GM10266 (cell line): ENCODE measurements around the gene ALOX12B.
A peak's percentile ranks its signal among the peaks of the same experiment; 100 is the strongest.

Experiments used
- DNase-seq: peaks from one replicate; pipeline ENCODE4 v3.0.0; 2012; ENCODE audit errors: extremely low spot score
- TF ChIP-seq, protein P1 (sequence below): IDR thresholded peaks from 2 replicates; pipeline ENCODE4 v1.5.1; 2012; ENCODE audit warnings: mild to moderate bottlenecking, low read depth; ENCODE audit not compliant: control insufficient read depth, insufficient read depth; ENCODE audit errors: missing control alignments

The ALOX12B gene

DNA sequence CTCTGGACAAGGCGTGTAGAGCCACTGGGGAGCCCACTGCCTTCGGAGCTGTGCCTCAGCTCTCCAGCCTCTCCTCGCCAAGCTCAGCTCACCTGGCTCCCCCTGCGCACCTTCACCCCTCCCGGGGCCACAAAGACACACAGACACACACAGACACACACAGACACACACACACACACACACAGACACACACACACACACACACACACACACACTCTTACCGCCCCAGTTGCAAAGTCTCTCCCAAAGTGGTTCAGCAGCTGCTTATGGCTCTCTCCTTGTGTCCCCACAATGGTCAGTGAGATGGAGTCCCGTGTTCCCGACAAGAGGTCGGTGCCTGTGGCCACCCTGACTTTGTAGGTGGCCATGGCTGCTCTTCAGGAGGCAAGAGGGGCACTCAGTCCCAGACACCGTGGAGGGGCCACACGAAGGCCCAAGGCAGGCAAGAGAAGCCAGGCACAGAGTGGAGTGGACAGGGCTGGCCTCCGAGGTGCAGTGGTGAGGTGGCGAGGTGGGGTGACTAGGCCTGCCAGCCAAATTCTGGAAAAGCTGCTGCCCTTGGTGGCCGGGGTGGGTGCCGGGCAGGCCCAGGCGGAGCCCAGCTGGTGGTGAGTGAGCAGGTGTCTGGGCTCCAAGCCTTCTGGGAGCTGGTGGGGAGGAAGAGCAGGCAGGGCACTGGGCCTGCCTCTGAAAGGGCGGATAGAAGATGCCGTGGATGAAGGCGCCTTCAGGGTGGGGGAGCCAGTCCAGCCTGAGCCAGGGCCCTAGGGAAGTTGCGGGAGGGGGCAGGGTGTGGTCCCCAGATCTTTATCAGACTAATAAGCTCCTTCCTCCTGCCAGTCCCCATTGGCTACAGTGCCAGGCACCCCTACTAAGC lies at the start of gene ALOX12B:
ALOX12B (minus strand) TSS at position 642 of the 877 bp plus-strand sequence; CDS start at position 368, 274 bp downstream.
- DNase-seq, result no peak
- TF ChIP-seq, protein P1, sequence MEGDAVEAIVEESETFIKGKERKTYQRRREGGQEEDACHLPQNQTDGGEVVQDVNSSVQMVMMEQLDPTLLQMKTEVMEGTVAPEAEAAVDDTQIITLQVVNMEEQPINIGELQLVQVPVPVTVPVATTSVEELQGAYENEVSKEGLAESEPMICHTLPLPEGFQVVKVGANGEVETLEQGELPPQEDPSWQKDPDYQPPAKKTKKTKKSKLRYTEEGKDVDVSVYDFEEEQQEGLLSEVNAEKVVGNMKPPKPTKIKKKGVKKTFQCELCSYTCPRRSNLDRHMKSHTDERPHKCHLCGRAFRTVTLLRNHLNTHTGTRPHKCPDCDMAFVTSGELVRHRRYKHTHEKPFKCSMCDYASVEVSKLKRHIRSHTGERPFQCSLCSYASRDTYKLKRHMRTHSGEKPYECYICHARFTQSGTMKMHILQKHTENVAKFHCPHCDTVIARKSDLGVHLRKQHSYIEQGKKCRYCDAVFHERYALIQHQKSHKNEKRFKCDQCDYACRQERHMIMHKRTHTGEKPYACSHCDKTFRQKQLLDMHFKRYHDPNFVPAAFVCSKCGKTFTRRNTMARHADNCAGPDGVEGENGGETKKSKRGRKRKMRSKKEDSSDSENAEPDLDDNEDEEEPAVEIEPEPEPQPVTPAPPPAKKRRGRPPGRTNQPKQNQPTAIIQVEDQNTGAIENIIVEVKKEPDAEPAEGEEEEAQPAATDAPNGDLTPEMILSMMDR, result no peak

DNA sequence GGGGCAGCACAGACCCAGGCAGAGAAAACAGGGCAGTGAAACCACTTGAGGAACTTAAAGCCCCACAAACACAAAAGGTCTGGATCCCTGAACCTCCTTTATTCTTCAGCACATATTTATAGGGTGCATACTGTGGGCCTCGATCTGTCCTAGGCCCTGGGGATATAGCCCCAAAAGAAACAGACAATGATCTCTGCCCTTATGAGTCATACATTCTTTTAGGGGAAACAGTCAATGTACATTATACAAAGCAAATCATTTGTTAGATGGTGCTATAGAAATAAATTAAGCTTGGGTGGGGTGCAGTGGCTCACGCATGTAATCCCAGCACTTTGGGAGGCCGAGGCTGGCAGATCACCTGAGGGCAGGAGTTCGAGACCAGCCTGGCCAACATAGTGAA lies 46.4 kb upstream of the ALOX12B start:
- no peak for DNase-seq
- TF ChIP-seq, protein P1, result no peak

DNA sequence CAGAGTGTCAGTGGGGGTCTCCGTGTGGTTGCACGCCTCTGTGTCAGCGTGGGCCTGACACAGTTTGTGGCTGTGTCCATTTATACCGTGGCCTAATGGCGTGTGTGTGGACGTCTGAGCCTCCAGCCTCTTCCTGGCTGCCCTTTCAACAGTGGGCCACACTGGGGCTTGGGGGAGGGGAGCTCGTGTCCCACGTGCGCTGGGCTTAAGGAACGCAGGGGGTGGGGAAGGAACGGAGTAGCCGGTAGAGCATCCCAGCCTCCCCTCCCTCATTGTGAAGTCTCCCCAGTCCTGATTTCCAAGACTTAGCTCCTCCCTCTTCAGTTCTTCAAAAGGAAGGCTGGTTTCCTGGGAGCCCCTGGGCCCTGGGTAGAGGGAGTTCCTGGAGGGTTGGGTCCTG lies 45.9 kb upstream of the ALOX12B start:
- TF ChIP-seq, protein P1, result no peak
- no peak for DNase-seq

DNA sequence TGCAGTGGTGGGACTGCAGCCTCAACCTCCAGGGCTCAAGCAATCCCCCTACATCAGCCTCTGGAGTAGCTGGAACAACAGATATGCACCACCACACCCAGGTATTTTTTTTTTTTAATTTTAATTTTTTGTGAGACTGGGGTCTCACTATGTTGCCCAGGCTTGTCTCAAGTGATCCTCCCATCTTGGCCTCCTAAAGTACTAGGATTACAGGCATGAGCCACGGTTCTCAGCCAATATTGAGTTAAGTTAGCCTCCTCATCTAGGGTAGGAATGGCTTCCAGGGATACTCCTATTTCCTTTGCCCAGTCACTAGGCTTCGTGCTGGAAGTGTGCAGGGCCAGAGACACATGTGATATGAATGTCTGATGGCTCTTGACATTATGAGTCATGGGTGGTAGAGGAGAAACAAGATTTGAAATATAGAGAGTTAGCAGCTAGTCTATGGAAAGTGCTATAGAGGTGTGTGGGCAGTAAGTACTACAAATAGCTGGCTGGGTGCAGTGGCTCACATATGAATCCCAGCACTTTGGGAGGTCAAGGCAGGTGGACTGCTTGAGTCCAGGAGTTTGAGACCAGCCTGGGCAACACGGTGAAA lies 44.4 kb upstream of the ALOX12B start:
- TF ChIP-seq, protein P1, result no peak
- DNase-seq, result no peak

DNA sequence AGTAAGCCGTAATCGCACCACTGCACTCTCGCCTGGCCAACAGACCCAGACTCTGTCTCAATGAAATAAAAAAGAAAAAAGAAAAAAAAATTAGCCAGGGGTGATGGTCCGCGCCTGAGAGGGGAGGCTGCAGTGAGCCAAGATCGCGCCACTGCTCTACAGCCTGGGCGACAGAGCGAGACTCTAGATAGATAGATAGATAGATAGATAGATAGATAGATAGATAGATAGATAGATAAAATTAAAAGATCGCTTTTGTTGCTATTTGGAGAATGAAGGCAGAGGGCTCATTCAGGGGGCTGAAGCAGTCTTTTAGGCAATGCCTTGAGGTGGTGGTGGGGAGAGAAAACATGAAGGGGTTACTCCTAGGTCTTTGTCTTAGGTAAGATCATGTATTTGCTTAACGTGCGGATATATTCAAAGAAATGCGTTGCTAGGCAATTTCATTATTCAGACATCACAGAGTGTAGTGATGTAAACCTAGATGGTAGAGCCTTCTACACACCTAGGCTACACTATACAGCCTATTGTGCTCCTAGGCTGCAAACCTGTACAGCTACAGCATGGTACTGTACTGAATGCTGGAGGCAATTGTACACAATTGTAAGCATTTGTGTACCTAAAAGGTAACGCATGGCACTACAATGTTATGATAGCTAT lies 40.7 kb upstream of the ALOX12B start:
- TF ChIP-seq, protein P1, result no peak
- no peak for DNase-seq

DNA sequence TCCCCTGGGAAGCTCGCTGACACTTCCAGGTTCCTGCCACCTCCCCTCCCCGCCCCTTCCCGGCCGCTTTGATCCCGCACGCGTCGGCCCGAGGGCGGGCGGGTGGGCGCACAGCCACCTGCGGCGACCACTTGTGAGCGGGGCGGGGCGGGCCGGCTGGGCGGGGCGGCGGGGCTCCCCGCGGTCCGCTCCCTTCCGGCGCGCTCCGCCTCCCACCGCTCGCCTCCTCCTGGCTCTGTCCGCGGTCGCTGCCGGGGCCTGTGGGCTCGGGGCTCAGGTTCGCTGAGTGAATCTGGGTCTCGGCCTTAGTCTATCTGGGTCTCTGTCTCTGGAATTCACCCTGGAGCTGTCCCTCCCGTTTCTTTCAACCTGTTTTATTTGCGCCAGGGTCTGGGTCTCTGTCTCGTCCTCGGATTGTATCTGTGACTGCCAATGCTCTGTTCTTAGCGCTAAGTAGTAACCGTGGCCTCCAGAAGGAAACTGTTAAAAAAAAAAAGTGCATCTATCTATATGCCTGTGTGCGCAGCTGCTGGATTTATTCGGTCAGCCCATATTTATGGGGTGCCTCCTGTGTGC lies 39.1 kb upstream of the ALOX12B start:
- TF ChIP-seq, protein P1, result no peak
- DNase-seq, result peak; percentile 83
